GM13977 (cell line): ENCODE results near the gene TSC22D3.

ENCODE experiments used
- DNase-seq: peaks from one replicate; pipeline ENCODE4 v3.0.0; 2012; ENCODE audit warnings: low spot score
- in situ Hi-C: fragments of 300-500 bp; cut with MboI; formaldehyde crosslinking; loops from one replicate; pipeline ENCODE4 v1.12.0; 2022; ENCODE audit warnings: low sequenced_read_pairs, low pct_unique_long_range_greater_than_20kb, mixed read lengths, inconsistent platforms; ENCODE audit not compliant: unreplicated experiment
- TF ChIP-seq, protein P1 (sequence below): IDR thresholded peaks from 2 replicates; pipeline ENCODE4 v1.5.1; 2012; ENCODE audit warnings: mild to moderate bottlenecking, control low read depth; ENCODE audit not compliant: insufficient read depth; ENCODE audit errors: extremely low read depth, missing control alignments

Gene TSC22D3

DNA sequence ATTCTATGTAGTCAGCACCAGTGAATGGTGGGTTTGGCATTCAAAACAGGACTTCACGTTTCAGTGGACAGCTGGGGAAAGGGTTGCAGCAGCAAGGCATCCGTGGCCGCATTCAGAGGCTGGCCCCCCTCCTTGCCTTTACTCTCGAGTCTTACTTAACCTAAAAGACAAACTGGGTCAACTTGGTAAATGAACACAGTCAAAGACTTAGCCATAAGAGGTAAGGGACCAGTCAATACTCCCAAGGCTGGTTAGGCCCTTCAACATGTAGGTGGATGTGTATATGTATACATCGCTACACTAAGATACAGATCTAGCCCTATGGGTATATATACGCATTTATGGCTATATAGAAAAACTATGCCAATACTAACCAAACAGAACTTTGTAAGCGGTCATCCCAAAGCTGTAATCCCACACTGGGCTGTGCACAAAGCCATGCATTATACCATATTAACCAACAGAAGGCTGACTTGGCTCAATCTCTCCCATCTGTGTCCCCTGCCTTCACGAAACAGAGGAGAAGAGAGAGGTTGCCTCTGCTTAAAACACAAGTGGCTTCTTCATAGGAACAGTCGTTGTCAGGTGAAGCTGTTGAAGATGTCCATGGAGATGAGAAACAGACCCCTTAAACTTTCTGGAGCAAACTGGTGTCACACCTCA is 61.9 kb downstream of the TSC22D3 start:
- in situ Hi-C loops = no loop called here

DNA sequence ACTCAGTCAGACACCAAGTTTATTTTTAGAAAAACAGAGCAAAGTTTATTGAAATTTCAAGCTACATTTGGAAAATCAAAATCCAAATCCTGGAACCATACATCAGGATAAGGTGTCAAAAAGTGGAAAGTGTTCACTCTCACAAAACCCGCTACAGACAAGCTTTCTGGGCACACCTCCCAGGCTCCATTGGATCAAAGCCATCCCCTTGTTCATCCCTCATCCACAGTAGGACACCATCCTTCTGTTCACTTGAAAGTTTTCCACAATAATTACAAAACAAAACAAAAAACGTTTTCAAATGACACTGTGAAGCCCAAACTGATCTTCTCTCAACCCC is 62.4 kb downstream of the TSC22D3 start:
- in situ Hi-C loops = no loop called here
- TF ChIP-seq, protein P1, sequence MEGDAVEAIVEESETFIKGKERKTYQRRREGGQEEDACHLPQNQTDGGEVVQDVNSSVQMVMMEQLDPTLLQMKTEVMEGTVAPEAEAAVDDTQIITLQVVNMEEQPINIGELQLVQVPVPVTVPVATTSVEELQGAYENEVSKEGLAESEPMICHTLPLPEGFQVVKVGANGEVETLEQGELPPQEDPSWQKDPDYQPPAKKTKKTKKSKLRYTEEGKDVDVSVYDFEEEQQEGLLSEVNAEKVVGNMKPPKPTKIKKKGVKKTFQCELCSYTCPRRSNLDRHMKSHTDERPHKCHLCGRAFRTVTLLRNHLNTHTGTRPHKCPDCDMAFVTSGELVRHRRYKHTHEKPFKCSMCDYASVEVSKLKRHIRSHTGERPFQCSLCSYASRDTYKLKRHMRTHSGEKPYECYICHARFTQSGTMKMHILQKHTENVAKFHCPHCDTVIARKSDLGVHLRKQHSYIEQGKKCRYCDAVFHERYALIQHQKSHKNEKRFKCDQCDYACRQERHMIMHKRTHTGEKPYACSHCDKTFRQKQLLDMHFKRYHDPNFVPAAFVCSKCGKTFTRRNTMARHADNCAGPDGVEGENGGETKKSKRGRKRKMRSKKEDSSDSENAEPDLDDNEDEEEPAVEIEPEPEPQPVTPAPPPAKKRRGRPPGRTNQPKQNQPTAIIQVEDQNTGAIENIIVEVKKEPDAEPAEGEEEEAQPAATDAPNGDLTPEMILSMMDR = no peak
- DNase-seq = no peak

More for the DNA sequence above, 61.9 kb downstream of the TSC22D3 start:
- no peak for DNase-seq
- TF ChIP-seq, protein P1 = no peak

DNA sequence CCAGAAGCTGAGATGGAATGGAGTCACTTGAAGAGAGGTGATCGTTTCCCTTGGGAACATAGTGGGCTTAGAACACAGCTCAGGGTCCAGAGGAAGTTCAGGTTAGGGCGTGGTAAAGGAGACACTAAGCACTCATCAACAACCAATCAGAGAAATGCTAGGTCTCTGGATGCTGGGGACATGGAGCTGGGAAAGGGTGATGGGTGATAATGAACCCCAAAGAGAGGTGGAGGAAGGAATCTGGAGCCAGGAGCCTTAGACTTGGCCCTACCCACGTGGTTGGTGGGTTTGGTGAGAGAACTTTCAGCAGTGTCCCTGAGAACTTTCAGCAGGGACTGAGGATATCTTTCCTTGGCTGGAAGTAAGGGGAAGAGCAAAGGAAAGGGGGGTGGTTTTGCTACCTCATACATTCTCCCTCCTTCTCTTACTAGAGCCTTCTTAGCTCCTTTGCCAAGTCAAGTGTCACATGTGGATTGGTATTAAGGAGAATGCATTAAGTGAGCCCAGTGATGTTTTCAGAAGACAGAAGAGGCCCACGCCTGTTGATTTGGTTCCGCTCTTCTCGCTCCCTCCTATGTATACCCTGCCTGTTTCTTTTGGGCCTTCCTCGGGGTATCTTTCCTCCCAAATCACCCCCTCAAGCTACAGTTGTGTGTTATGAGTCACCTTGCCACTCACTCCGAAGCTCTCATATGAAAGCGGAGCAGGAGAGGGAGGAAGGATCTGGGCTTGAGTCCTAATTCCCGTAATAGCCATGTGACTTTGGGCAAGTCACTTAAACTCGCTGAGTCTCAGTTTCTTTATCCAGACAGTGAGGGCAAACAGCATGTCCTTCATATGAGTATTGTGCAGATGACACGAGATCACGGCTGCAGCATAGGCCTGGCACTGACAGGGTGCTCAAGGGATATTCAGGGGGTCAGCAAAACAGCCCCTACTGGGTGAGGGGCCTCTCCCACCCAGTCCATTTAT is 63.1 kb downstream of the TSC22D3 start:
- TF ChIP-seq, protein P1 = no peak
- no peak for DNase-seq
- in situ Hi-C loops = no loop called here

DNA sequence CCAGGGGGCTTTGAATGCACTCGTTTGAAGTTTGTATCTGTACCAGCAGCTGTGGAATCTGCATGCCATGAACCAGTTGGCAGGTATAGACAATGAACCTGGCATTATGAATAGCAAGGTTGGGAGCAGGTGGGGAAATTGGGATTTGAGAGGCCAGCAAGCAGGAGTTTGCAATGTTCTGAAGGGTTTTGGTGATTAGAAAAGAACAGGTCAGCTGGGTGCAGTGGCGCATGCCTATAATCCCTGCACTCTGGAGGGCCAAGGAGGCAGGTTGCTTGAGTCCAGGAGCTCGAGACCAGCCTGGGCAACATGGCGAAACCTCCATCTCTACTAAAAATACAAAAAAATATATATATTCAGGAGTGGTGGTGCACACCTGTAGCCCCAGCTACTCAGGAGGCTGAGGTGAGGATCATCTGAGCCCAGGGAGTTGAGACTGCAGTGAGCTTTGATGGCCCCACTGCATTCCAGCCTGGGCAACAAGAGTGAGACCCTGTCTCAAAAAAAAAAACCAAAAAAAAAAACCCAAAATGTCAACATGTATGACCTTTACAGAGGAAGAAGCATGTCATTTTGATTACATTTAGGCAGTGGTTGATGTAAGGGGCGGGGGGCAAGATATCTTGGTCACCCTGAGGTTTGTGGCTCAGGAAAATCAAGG is 63.9 kb downstream of the TSC22D3 start:
- in situ Hi-C loops = no loop called here
- no peak for DNase-seq
- TF ChIP-seq, protein P1 = no peak

DNA sequence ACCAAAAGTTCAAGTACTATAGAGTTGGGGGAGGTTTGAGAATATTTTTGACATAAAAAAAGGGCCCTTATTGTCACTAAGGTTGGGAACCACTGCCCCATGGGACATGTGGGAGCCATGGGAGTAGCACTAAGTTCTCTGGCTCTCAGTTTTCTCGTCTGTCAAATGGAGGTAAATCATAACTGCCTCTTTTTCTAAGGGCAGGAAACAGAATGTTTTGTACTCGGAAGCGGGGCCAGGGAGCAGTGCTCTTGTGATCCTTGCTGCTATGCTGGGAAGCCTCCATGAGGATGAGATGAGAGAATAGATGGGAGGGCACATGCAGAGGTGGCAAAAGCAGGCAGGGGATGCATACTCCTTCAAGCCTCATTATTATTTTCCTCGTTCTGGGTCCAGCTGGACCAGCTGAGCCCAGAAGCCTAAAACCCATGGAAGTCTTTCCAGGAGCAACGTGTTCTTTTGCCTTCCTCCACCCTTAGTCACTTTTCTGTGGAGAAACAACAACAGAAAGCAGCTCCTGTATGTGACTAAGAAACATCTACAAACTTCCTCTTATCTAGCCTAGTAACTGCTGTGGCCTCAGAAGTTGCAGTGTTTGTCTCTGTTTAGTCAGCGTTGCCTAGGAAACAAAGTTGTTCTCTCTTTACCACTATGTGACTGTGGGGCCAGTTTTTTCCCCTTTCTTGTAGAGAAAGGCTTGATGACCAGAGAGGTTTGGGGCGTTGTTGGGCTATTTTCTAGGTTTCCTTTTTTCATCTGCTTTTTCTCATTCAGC is 64.8 kb downstream of the TSC22D3 start:
- in situ Hi-C loops = no loop called here
- DNase-seq = peak; percentile 74
- TF ChIP-seq, protein P1 = no peak

DNA sequence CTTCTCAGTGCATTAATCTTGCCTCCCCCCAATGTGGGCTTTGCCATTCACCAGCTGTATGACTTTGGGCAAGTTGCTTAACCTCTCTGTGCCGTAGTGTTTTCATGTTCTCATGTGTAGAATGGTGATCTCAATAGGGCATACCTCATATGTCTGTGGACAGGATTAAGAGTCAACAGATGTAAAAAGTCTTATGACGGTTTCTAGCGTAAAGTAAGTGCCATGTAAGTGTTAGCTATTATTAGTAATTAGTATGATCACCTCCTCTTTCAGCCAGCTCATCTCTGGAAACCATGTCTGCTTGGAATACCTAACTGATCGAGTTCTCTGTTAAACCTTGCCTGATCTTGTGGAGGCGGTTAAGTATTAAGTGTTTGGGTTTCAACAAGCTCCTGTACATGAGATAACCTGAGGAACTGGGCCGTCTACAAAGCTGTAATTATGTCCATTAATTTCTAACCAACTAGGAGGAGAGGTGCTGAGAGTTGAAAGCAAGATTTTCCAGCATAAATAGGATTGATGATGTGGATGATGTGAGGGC is 66.3 kb downstream of the TSC22D3 start:
- TF ChIP-seq, protein P1 = no peak
- no peak for DNase-seq
- in situ Hi-C loops = no loop called here
